Tongue (tissue), 3 donors: Measurements from ENCODE around the gene PAN2. TPM values are rescaled to one million over a fixed set of nuclear protein-coding genes. Genes with fewer than 3 reads are reported as not detected.
A peak's percentile ranks its signal among the peaks of the same experiment; 100 is the strongest.

Experiments
- DNase-seq: peaks from one replicate; pipeline ENCODE4 v3.0.0-alpha.2; 2015
- small RNA-seq: library from RNA; depleted of rRNA; stranded (forward); fragments of <200 nt; gene quantifications from one replicate; pipeline ENCODE3, GENCODE V24; 2014; ENCODE audit warnings: low replicate concordance
- total RNA-seq: library from RNA; depleted of rRNA; stranded (reverse); fragments of >200 nt; gene quantifications from one replicate; pipeline ENCODE4 v1.2.3, GENCODE V29; 2014

PAN2 gene
- total RNA-seq, 1 donor from 2014 or later: 60.4 TPM

- DNase-seq: peak; percentile 95
Observed at GRCh38 chr12:56266693-56267442, 66.9 kb downstream of the PAN2 start, which contains the start of gene COQ10A. TSS of gene COQ10A (plus strand) at chr12:56266942. CDS start at chr12:56267119, 177 bp downstream.

Small RNAs within 50 kb of the gene (small RNA-seq; reads per million reads assigned to genes)
- not detected for gene RNU7-40P

Other genes with a start within 250 kb of the PAN2 start
- gene PA2G4, start 229.4 kb downstream of the PAN2 start, total RNA-seq: 98.1 TPM
- gene RPL41, start 217.4 kb downstream of the PAN2 start, total RNA-seq: 1,420 TPM
- 5.6 TPM for gene ZC3H10, start 215.7 kb downstream of the PAN2 start, total RNA-seq
- gene ESYT1, start 205.7 kb downstream of the PAN2 start, total RNA-seq: 152 TPM
- gene MYL6B, start 181.4 kb downstream of the PAN2 start, total RNA-seq: 136 TPM
- 707 TPM for gene MYL6, start 175.6 kb downstream of the PAN2 start, total RNA-seq
- 49.0 TPM for gene SMARCC2, start 144.5 kb downstream of the PAN2 start, total RNA-seq
- gene RNF41, start 112.1 kb downstream of the PAN2 start, total RNA-seq: 70.3 TPM
- 18.2 TPM for gene NABP2, start 109.7 kb downstream of the PAN2 start, total RNA-seq
- gene SLC39A5, start 103.9 kb downstream of the PAN2 start, total RNA-seq: 0.31 TPM
- gene ANKRD52, start 75.6 kb downstream of the PAN2 start, total RNA-seq: 19.3 TPM
- gene COQ10A, start 67.1 kb downstream of the PAN2 start, total RNA-seq: 49.6 TPM
- gene CS, start 33.7 kb downstream of the PAN2 start, total RNA-seq: 235 TPM
- gene CNPY2, start 18.0 kb downstream of the PAN2 start, total RNA-seq: 45.9 TPM
- gene IL23A, start 4.9 kb upstream of the PAN2 start, total RNA-seq: not detected
- gene STAT2, start 26.1 kb upstream of the PAN2 start, total RNA-seq: 74.5 TPM
- gene APOF, start 28.9 kb upstream of the PAN2 start, total RNA-seq: not detected
- 10.5 TPM for gene TIMELESS, start 115.4 kb upstream of the PAN2 start, total RNA-seq
- not detected for gene MIP, start 120.7 kb upstream of the PAN2 start, total RNA-seq
- gene SPRYD4, start 134.6 kb upstream of the PAN2 start, total RNA-seq: 2.1 TPM
- 0.21 TPM for gene GLS2, start 154.2 kb upstream of the PAN2 start, total RNA-seq
- 18.1 TPM for gene RBMS2, start 187.8 kb upstream of the PAN2 start, total RNA-seq